ENCODE results near the gene PRDX2. TPM values are rescaled to one million over a fixed set of nuclear protein-coding genes. Genes with fewer than 3 reads are reported as not detected.
"Not testable (repeated sequence)": the region's sequence is repeated elsewhere in the genome, so short reads cannot be mapped to it uniquely, and the experiment has no call there.

PRDX2 gene
- 304 TPM for total RNA-seq

DNA sequence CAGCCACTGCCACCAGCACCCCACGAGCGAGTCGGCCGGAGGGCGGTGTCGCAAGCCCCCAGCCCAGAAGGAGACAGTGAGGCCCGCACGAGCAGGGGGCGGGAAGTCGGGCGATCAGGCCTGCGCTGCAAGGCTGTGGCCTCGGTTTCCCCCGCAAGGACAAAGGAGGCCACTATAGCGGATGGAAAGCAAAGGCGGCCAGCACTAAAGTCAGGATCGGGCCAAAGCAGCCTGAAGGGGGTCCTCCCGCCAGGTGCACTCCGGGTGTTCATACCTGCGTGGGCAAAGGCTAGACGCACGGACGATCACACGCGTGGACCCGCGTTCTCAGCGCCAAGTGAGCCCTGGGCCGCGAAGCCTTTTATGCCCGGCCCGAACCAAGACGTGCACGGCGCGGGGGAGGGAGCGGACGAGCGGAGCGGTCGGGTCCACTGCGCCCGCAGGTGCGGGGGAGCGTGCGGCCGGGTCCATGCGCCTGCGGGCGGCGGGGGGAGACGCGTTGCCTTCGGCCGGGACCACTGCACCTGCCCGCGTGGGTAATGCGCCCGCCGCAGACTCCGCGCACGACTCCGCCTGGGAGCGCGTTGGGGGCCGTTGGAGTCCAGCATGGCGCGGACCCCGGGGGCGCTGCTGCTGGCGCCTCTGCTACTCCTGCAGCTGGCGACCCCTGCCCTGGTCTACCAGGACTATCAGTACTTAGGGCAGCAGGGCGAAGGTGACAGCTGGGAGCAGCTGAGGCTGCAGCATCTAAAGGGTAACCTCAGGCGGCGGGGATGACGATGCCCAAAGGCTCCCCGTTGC lies at the start of gene PRDX2, which contains the start of gene THSD8:
Gene PRDX2 (minus strand): TSS at position 335 of the 801 bp plus-strand sequence. CDS start 539 bp downstream, outside the sequence.
Gene THSD8 (plus strand): TSS at position 604 of the 801 bp plus-strand sequence. CDS start 3 bp downstream, at position 607.
- DNase-seq: peak; percentile 91

DNA sequence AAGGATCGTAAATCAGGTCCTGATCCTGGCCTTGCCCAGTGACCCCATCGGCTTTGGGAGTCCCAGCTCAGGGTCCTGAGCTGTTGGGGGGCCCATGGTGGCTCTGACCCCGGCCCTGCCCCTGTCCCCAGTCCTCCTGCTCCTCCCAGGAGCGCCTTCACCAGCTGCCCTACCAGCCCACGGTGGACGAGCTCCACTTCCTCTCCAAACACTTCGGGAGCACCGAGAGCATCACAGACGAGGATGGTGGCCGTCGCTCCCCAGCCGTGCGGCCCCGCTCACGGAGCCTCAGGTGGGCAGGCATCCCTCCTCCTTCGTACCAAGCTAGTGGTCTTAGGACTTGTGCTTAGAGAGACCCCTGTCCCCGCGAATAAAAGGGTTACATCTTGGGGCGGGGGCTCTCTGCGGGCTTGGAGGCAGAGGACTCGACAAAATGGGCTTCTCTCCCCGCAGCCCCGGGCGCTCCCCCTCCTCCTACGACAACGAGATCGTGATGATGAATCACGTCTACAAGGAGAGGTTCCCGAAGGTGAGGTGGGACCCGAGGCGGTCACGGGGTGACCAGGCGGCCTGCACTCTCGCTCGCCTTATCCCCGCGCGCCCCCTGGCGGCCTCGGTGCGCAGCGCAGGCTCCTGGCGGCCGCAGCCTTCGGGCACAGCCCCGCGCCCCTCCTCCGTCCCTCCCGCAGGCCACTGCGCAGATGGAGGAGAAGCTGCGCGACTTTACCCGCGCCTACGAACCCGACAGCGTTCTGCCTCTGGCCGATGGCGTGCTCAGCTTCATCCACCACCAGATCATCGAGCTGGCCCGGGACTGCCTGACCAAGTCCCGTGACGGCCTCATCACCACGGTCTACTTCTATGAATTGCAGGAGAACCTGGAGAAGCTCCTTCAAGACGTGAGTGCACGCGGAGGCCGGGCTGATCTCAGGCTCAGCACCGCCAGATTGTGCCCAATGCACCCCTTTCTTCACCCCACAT lies 45.8 kb upstream of the PRDX2 start:
- DNase-seq: peak; percentile 86

DNA sequence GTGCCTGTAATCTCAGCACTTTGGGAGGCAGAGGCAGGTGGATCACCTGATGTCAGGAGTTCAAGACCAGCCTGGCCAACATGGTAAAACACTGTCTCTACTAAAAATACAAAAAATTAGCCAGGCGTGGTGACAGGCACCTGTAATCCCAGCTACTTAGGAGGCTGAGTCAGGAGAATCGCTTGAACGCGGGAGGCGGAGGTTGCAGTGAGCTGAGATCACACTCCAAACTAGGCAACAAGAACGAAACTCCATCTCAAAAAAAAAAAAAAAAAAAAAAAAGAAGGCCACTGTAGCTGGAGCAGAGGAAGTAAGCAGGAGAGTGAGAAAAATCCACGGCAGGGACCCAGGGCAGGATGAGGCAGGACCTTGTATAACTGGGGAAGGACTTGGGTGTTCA lies 45.0 kb upstream of the PRDX2 start:
- DNase-seq: not testable (repeated sequence)

DNA sequence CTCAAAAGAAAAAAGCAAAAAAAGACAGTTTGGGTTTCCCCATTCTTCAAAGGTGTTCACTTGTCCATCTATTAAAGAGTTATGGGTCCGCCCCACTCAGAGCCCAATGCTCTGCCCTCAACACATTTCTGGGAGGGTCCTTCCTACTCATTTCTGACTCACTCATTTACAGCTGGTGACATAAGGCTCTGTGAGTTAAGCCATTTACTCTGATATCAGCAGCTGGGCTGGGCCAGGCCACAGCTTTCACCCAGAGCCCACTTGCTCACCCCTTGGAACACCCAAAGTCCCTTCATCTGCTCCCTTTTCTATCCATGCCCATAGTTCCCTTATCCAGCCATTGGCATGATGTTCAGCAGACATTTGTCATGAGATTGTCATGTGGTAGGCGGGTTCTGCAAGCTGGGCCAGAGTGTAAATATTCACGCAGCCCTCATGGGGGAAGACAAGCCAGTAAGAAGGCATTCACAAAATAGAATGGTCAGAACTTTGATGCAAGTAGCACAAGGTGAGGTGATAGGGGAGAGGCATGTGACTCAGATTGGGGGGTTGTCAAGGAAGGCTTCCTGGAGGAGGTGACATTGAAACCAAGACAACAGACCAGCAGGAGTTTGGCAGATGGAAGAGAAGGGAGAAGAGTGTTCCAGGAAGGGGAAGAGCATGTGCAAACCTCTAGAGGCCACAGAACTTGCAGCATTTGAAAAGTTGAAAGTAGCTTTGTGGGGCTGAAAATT lies 42.6 kb upstream of the PRDX2 start:
- DNase-seq: no peak

DNA sequence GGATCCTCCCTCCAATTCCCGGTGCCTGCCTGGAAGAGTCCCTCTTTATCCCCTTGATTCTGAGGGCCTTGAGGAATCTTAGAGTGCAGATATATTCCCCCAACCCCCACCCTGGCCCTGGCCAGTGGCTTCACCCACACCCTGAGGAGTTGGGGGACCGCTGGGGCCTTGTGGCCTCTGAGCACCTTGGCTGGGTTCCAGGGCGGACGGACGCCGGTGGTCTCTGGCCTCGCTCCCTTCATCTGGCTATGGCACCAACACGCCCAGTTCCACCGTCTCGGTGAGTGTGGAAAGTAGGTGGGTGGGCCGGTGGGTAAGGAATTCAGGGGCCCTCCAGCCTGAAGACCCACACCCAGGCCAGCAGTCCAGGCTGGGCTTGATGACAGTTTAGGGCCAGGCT lies 41.7 kb upstream of the PRDX2 start:
- no peak for DNase-seq

DNA sequence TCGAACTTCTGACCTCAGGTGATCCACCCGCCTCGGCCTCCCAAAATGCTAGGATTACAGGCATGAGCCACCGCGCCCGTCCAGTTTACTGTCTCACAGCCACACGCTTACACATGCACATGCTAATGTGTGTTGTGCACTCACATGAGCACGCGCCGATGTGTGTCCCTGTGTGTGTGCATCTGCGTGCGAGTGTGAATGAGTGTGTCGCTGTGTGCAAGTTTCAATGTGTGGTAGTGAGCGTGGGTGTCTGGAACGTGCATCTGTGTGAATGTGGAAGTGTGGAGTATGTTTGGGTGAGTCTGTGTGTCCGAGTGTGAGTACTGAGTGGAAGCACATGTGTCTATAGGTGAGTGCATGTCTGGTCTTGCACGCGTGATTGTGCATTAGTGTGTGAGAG lies 40.9 kb upstream of the PRDX2 start:
- no peak for DNase-seq

DNA sequence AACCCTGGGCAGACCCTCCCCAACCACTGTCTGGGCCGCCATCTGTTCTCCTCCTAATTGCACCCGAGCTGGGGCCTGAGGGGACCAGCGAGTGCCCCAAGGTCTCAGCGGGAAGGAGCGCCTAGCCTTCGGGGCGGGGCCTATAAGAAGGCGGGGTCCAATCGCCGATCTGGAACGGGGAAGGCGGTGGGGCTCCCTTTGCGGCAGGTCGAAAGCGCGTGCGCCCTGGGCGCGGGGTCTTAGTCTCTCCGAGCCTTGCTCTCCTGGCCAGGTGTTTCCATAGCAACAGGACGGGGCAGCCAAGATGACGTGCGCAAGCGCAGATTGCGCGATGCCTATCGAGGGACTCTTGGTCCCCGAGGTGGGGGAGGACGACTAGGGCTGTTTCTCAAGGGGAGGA lies 39.5 kb upstream of the PRDX2 start:
- DNase-seq: peak; percentile 34

DNA sequence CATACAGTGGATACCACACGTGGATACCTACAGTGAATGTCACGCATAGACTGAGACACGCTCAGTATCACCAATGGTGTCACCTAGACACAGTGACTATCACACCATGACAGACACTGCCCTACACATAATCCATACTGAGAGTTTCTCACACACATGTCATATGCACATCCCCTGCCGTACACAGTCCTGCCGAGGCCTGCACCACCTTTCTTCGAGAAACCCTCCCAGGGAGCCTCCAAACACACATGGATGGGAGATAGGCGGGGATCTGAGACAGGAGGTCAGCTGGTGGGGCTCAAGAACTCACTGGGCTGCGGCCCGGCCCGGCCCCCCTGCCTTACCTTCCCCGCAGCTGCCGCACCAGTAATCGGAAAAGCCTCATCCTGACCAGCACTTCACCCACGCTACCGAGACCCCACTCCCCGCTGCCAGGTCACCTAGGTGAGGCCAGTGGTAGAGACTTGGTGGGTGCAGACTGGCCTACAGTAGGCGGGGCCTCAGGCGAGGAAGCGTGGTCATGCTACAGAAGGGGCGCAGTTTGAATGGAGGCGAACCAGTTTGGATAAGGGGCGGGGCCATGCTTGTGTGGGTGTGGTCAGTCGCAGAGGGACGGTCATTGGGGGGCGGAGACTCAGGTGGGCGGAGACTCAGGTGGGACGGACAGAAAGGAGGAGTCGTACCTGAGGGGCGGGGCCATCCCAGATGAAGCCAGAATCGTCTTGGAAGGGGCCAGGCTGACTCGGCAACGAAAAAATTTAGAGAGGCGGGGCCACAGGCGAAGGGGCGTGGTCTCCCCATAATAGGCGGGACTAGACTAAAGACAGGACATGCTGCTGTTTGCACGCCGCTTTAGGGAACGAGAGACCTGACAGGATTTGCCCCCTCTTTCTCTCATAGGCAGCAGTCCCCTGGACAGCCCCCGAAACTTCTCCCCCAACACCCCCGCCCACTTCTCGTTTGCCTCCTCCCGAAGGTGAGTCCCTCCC lies 38.8 kb upstream of the PRDX2 start:
- DNase-seq: peak; percentile 56

DNA sequence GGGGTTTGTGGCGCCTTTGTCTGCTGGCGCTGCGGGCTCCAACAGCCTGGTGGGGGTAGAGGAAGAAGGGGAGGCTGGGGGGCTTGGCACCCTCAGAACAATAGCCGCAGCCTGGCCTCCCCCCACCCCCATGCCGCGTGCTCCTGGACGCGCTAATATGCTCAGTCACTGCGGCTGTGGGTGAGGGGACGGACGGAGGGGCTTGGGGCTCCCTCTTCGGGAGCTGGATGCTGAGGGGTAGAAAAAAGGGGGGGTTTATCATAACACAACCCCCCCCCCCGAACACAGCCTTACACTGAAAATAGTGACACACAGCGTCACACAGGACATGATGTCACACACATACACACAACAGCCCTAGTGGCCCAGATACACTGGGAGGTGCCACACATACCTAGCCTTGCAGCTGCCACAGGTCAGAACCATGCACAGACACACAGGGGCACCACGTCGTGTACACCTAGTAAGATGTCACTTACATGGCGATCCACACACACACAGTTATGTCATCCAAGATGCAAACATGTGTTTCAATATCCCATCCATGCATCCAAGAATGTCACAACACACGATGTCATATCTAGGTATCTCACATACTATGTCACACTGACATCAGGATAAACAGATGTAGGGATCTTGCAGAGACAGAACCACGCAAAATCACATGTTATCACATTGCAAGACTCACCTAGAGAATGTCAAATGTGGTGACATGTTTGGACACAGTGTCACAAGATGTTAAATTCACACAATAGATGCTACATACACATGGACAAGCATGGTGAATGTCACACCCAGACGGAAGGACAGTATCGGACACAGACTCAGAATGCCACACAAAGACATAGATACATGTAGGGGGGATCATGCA lies 37.5 kb upstream of the PRDX2 start:
- no peak for DNase-seq

DNA sequence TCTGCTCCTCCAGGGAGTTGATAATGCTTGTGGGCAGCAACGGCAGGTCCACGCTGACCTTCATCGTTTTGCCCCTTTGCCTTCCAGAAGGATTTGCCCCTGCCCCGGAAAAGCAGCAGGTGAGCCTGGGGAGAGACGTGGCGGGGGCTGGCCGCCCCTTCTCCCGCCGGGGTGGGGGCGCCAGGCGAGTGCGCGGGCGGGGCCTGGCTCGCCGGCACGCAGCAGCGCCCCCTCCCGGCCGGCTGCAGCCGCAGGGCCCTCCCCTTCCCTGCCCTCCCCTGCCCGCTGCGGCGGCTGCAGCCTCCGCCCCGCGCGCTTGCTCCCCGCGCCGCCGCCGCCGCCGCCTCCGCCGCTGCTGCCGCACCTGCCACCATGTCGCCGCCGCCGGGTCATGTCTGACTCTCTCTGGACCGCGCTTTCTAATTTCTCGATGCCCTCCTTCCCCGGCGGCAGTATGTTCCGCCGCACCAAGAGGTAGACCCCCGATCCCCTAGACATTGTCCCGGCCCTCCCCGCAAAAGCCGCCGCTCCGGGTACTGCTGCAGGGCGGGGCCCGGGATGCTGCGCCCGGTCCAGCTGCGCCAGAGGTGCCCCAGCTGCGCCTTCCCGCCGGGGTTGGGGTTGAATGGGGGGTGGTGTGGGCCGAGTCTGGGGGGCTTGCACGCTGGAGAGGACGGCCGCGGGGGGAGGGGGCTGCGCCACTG lies 36.7 kb upstream of the PRDX2 start, which contains the start of gene MAST1:
Gene MAST1 (plus strand): TSS at position 334 of the 704 bp plus-strand sequence. CDS start 58 bp downstream, at position 392.
- peak; percentile 56 for DNase-seq

DNA sequence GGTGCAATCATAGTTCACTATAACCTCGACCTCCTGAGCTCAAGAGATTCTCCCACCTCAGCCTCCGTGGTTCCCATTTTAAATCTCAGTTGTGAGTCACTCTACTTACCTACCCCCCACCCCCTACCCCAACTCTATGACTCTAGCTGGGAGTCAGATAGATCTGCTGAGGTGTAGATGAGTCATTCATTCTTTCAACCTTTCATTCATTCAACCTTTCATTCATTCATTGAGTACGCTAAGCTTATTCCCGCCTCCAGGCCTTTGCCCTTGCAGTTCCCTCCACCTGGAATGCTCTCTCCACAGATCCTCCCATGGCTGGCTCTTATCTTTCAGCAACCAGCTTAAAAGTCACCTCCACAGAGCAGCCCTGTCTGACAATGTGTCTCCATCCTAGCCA lies 35.6 kb upstream of the PRDX2 start:
- DNase-seq: no peak

DNA sequence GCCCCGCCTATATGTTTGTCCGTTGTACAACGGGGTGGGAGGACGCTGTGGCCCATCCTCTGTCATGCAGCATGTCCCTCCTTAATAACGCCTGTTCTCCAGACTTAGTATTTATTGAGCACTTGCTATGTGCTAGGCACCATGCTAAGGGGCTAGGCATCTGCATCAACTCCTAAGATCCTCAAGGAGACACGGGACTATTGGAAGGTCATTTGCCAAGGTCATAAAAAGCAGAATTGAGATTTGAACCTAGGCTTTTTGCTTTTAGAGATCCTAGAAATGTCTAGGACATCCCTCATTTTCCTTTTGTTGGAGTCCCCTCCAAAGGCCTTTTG lies 34.9 kb upstream of the PRDX2 start:
- DNase-seq: no peak

DNA sequence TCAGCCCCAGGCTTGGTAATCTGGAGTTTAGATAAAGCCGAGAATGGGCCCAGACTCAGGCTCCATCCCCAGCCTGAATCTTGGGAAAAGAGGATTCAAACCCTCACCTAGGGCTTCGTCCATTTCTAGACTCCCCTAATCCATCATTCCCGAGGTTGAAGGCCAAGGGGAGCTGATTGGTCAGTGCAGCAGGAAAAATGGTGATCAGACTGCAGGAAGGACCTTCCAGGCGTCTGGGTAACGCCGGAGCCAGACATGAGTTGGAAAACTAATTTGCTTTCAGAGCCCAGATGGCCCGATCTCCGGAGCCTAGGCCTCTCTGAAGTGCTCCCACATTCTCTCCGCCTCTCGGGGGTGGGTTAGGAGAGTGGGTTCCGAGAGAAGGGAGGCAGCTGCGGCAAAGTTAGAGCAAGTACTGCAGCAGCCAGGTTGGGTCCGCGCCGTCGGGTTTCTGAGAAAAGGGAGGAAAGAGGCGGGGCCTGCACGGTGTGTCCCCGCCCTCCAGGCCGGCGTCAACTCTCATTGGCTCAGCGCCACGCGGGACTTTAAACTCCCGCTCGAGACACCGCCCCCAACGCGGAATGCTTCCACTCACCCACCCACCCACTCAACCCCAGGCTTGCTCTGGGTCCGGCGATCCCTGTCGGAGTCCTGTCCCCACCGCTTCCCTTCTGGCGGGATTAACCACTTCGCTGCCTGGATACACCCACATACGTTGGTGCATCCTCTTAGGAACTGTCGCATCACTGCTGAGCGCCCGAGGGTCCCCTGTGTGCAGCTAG lies 33.6 kb upstream of the PRDX2 start:
- peak; percentile 32 for DNase-seq

DNA sequence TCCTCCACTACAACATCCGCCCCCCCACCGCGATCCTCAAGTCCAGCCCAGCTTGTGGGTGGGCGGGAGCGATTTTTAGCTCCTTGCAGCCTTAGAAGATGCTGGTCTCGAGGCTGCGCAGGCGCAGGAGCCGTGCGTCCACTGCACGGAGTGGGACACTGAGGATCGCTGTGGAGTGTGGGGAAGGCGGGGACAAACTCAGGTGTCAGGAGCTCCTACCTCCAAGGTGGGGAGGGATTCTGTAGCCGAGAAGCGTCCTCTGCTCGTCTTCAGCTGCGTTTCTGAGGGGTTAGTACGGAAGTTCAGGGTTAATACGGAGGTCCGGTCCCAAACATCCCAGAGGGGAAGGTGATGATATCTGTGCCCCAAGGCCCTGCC lies 33.0 kb upstream of the PRDX2 start, which contains the start of gene RTBDN:
Gene RTBDN (minus strand): TSS at position 14 of the 378 bp plus-strand sequence. CDS start 4,600 bp downstream, outside the sequence.
- DNase-seq: no peak

DNA sequence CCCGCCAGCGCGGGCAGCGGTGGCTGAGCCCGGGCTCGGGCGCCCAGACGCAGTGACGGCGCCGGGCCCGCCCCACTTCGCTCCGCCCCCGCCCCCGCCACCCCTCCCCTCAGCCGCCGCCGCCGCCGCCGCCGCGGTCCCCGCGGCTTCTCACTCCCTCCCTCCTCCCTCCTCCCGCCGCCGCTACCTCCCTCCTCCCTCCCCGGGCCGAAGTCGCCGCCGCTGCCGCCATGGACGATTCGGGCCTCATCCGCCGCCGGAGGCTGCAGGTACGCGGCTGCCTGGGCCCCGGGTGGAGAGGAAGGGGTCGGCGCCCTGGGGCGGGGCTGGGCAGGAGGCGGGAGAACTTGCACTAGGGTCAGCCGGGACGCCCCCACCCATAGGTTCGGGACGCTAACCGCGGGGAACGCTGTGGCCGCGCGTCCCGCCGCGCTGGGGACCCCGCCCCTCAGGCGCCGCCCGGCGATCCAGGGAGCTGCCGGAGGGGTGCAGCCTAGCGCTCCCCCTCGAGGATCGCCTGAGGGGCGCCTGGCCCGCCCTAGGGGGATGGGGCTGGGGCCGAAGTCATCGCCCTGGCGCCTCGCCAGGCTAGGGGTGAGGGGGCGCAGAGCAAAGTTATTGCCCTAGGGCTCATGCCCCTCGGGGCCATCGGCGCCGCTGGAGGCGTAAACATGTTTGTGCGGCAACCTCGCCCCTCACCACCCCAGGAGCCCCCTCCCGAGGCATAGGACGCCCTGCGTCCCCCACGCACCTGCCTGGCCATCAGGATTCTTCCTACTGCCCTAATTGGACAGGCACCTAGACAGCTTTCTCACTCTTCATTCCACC lies 32.4 kb upstream of the PRDX2 start:
- no peak for DNase-seq

DNA sequence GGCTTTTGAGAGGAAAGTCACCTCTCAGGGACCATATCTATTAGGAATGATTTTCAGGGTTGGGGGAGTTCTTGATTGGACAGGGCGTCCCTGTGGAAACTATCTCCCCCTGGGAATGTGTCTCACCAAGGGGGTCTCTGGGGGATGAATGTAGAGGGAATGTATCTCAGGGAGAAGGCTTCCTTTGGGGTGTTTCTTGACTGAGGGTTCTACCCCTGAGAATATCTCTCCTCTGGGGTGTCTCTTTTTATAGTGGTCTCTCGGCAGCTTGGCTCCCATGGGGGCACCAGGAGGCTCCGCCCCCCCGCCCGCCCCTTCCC lies 31.8 kb upstream of the PRDX2 start:
- DNase-seq: no peak

DNA sequence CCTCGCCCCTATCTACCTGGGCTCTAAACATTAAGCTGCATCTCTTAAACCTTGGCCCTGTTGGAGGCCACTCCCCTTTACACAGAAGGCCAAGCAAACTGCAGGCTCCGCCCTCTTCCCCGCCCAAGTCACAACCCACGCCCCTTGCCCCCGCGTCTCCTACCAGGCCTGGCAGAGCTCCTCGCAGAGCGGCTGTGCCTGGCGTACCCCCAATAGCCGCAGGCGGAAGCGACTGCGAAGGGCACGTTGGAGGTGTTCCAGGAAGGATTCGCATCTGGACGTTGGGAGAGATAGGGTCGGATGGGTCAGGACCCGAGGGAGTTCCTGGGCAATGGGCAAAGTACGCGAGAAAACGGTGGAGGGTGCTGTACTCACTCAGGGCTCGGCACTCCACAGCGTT lies 26.9 kb upstream of the PRDX2 start:
- DNase-seq: no peak

All from tongue (tissue), 2 donors.